ENCODE measurements around the gene PDE4D.

PDE4D gene

GRCh38 chr5:59922220-59922619 is 28.7 kb upstream of the PDE4D start:
- no peaks in the 10 kb centered on the region for H3K27me3 ChIP-seq (ENCODE audit: insufficient read depth, poor library complexity, severe bottlenecking)
- no peak overlapping the region for H3K4me3 ChIP-seq (replicated peaks; ENCODE audit: insufficient read depth, low read length)
- H3K27ac ChIP-seq (replicated peaks), result no peak overlapping the region
- DNase-seq (ENCODE audit: low read depth in 1 of 2, low spot score in 1 of 2), result no peak
- TF ChIP-seq REST (IDR thresholded peaks at IDR 0.05; ENCODE audit: insufficient replicate concordance, low read depth), result no peak

- no peak overlapping the region for H3K27ac ChIP-seq (replicated peaks)
- no peaks in the 10 kb centered on the region for H3K27me3 ChIP-seq (ENCODE audit: insufficient read depth, poor library complexity, severe bottlenecking)
- no peak for DNase-seq (ENCODE audit: low read depth in 1 of 2, low spot score in 1 of 2)
- no peak for TF ChIP-seq SPI1 (IDR thresholded peaks at IDR 0.05; ENCODE audit: borderline replicate concordance, low read depth)
- no peak for TF ChIP-seq CTCF (IDR thresholded peaks at IDR 0.05; ENCODE audit: insufficient read depth, low read length)
- TF ChIP-seq REST (IDR thresholded peaks at IDR 0.05; ENCODE audit: insufficient replicate concordance, low read depth), result no peak
- no peak for TF ChIP-seq GABPA (IDR thresholded peaks at IDR 0.05; ENCODE audit: low read depth)
- TF ChIP-seq POLR2AphosphoS5 (IDR thresholded peaks at IDR 0.05; ENCODE audit: low read depth), result no peak
- no peak overlapping the region for H3K4me3 ChIP-seq (replicated peaks; ENCODE audit: insufficient read depth, low read length)
Observed at GRCh38 chr5:59921816-59922215, 28.3 kb upstream of the PDE4D start.

DNA sequence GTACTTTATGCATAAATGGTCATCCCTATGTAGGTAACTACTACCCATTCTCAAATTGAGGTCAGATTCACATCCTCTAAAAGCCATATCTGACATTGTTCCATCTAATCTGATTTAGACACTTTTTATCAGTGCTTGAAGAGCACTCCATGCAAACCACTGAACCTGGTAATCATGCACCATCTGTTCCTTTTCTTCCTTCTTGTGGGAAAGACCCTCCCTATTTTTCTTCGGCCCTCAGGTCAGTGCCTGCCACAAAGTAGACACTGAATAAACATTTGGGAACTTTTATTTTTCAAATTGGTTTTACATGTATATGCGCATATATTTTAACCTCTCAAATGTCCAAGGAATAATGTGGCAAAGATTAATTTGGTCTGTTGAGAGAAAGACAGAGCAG is 26.0 kb upstream of the PDE4D start:
- H3K27me3 ChIP-seq (ENCODE audit: insufficient read depth, poor library complexity, severe bottlenecking), result no peaks in the 10 kb centered on the region
- DNase-seq (ENCODE audit: low read depth in 1 of 2, low spot score in 1 of 2), result no peak
- no peak overlapping the region for H3K27ac ChIP-seq (replicated peaks)
- H3K4me3 ChIP-seq (replicated peaks; ENCODE audit: insufficient read depth, low read length), result no peak overlapping the region
- TF ChIP-seq POLR2AphosphoS5 (IDR thresholded peaks at IDR 0.05; ENCODE audit: low read depth), result no peak
- TF ChIP-seq GABPA (IDR thresholded peaks at IDR 0.05; ENCODE audit: low read depth), result no peak
- no peak for TF ChIP-seq REST (IDR thresholded peaks at IDR 0.05; ENCODE audit: insufficient replicate concordance, low read depth)
- TF ChIP-seq CTCF (IDR thresholded peaks at IDR 0.05; ENCODE audit: insufficient read depth, low read length), result no peak
- no peak for TF ChIP-seq SPI1 (IDR thresholded peaks at IDR 0.05; ENCODE audit: borderline replicate concordance, low read depth)

DNA sequence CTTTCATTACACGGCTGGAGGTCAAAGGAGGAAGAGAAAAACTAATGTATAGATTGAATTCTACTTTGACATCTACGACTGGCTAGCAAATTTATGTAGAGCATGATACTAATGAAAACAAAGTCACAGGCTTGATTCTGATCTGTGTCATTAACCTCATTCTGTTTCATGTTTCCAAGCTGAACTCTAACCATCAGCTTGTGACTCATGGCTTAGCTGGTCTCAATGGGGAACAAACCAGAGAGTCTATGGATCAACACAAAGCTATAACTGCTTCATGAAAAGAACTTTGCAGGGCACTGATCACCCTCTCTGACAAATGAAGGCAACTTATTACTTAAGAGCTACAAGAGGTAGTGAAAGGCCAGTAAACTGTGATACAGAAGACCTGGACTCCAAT is 23.6 kb upstream of the PDE4D start:
- Histone ChIP-seq H3K27ac (replicated peaks) (no peak overlapping the region), H3K27me3 (ENCODE audit: insufficient read depth, poor library complexity, severe bottlenecking) (no peaks in the 10 kb centered on the region), H3K4me3 (replicated peaks; ENCODE audit: insufficient read depth, low read length) (no peak overlapping the region)
- TF ChIP-seq CTCF (IDR thresholded peaks at IDR 0.05; ENCODE audit: insufficient read depth, low read length) (no peak), POLR2AphosphoS5 (IDR thresholded peaks at IDR 0.05; ENCODE audit: low read depth) (no peak), GABPA (IDR thresholded peaks at IDR 0.05; ENCODE audit: low read depth) (no peak), SPI1 (IDR thresholded peaks at IDR 0.05; ENCODE audit: borderline replicate concordance, low read depth) (no peak), REST (IDR thresholded peaks at IDR 0.05; ENCODE audit: insufficient replicate concordance, low read depth) (no peak)
- DNase-seq (ENCODE audit: low read depth in 1 of 2, low spot score in 1 of 2), result no peak
